ENCODE data around the gene PPM1B. TPM values are rescaled to one million over a fixed set of nuclear protein-coding genes. Genes with fewer than 3 reads are reported as not detected.
A peak's percentile ranks its signal among the peaks of the same experiment; 100 is the strongest.

Gene PPM1B
- total and polyA plus RNA-seq, 2 of the 13 experiments (the other 11 are each of a cell fraction or from before 2014, with no cell fraction given), result 24.4 to 25.0 TPM

- TF ChIP-seq ZNF318 (CRISPR knock-in tag; IDR thresholded peaks at IDR 0.05) (peak; percentile 64; the same call in 1 of the 2 replicates), FOSL1 (CRISPR knock-in tag; IDR thresholded peaks at IDR 0.05; ENCODE audit: borderline replicate concordance) (0 out of 2 replicates have a peak, but pooled peaks have one; percentile 25), MEIS2 (CRISPR knock-in tag; IDR thresholded peaks at IDR 0.05) (no peak), TBX2 (CRISPR knock-in tag; IDR thresholded peaks at IDR 0.05; ENCODE audit: borderline replicate concordance) (peak; percentile 68; the same call in 1 of the 2 replicates), ZNF660 (CRISPR knock-in tag; IDR thresholded peaks at IDR 0.05; ENCODE audit: borderline replicate concordance, low read depth) (no peak), ZBTB21 (CRISPR knock-in tag; IDR thresholded peaks at IDR 0.05) (peak; percentile 42), ZNF619 (CRISPR knock-in tag; IDR thresholded peaks at IDR 0.05) (peak; percentile 88), TRIM22 (IDR thresholded peaks at IDR 0.05) (no peak), KDM5B (CRISPR knock-in tag; IDR thresholded peaks at IDR 0.05; ENCODE audit: borderline replicate concordance) (peak; percentile 82), SMAD3 (CRISPR knock-in tag; IDR thresholded peaks at IDR 0.05) (peak; percentile 64; the same call in 1 of the 2 replicates), ZNF329 (CRISPR knock-in tag; IDR thresholded peaks at IDR 0.05; ENCODE audit: low read depth) (no peak), CENPT (CRISPR knock-in tag; IDR thresholded peaks at IDR 0.05; ENCODE audit: low read depth) (no peak), CENPBD1 (CRISPR knock-in tag; IDR thresholded peaks at IDR 0.05; ENCODE audit: borderline replicate concordance, low read depth) (no peak), ATF2 (CRISPR knock-in tag; IDR thresholded peaks at IDR 0.05) (peak; percentile 16), ZNF234 (CRISPR knock-in tag; conservative IDR thresholded peaks at IDR 0.05) (no peak), JUND (CRISPR knock-in tag; IDR thresholded peaks at IDR 0.05) (no peak), ZNF7 (CRISPR knock-in tag; IDR thresholded peaks at IDR 0.05) (no peak), ZNF607 (CRISPR knock-in tag; IDR thresholded peaks at IDR 0.05; ENCODE audit: borderline replicate concordance) (peak; percentile 93; the same call in 1 of the 2 replicates)
Observed at GRCh38 chr2:44167908-44168680, 581 bp upstream of the PPM1B start (continued).
